H9 (cell line): Measurements from ENCODE around the gene TERT. TPM values are rescaled to one million over a fixed set of nuclear protein-coding genes. Genes with fewer than 3 reads are reported as not detected.

Experiments used
- DNase-seq: peaks from one replicate; pipeline ENCODE4 v3.0.0-alpha.2; 2017
- H2AFZ ChIP-seq: one replicate; pipeline ENCODE4 v1.6.1; 2013; ENCODE audit warnings: mild to moderate bottlenecking, low read length, control low read depth, moderate library complexity
- H2AK5ac ChIP-seq: 2 replicates; pipeline ENCODE4 v1.6.1; 2013; ENCODE audit warnings: low read length, control low read depth, mixed read lengths; ENCODE audit not compliant: insufficient read length
- H2BK120ac ChIP-seq: one replicate; pipeline ENCODE4 v1.6.1; 2013; ENCODE audit warnings: low read depth, mild to moderate bottlenecking, low read length, control low read depth, inconsistent platforms; ENCODE audit not compliant: poor library complexity, severe bottlenecking
- H2BK12ac ChIP-seq: 2 replicates; pipeline ENCODE4 v1.6.1; 2013; ENCODE audit warnings: low read length, control low read depth, mixed read lengths, low read depth; ENCODE audit not compliant: insufficient read length
- H2BK15ac ChIP-seq: 2 replicates; pipeline ENCODE4 v1.6.1; 2013; ENCODE audit warnings: low read depth, low read length, control low read depth
- H2BK20ac ChIP-seq: one replicate; pipeline ENCODE4 v1.6.1; 2013; ENCODE audit warnings: low read depth, mild to moderate bottlenecking, low read length, control low read depth, inconsistent platforms; ENCODE audit not compliant: poor library complexity, severe bottlenecking
- H2BK5ac ChIP-seq: 2 replicates; pipeline ENCODE4 v1.6.1; 2013; ENCODE audit warnings: low read length, control low read depth, mixed read lengths; ENCODE audit not compliant: insufficient read length
- H3K14ac ChIP-seq: 2 replicates; pipeline ENCODE4 v1.6.1; 2013; ENCODE audit warnings: low read length, control low read depth; ENCODE audit not compliant: insufficient read depth
- H3K18ac ChIP-seq: 2 replicates; pipeline ENCODE4 v1.6.1; 2013; ENCODE audit warnings: low read depth, mild to moderate bottlenecking, mixed read lengths, low read length, control low read depth; ENCODE audit not compliant: insufficient read length
- H3K23ac ChIP-seq: 2 replicates; pipeline ENCODE4 v1.6.1; 2013; ENCODE audit warnings: low read length, control low read depth, mixed read lengths, low read depth; ENCODE audit not compliant: insufficient read length
- H3K23me2 ChIP-seq: 2 replicates; pipeline ENCODE4 v1.6.1; 2013; ENCODE audit warnings: low read depth, mild to moderate bottlenecking, mixed read lengths, low read length, control low read depth; ENCODE audit not compliant: insufficient read length, poor library complexity, severe bottlenecking
- H3K27ac ChIP-seq: 2 replicates; pipeline ENCODE4 v1.5.1; 2013; ENCODE audit warnings: low read length, control low read depth, mixed read lengths, low read depth; ENCODE audit not compliant: insufficient read length
- H3K27me3 ChIP-seq: 2 replicates; pipeline ENCODE4 v1.6.1; 2013; ENCODE audit warnings: low read length, control low read depth, inconsistent platforms; ENCODE audit not compliant: insufficient read depth
- H3K4ac ChIP-seq: 2 replicates; pipeline ENCODE4 v1.6.1; 2013; ENCODE audit warnings: low read depth, mild to moderate bottlenecking, control low read depth, inconsistent platforms, low read length, moderate library complexity
- H3K4me1 ChIP-seq: 2 replicates; pipeline ENCODE4 v1.6.1; 2013; ENCODE audit warnings: low read length, control low read depth, inconsistent platforms; ENCODE audit not compliant: insufficient read depth
- H3K4me2 ChIP-seq: 2 replicates; pipeline ENCODE4 v1.6.1; 2013; ENCODE audit warnings: low read length, control low read depth, mixed read lengths; ENCODE audit not compliant: insufficient read length, insufficient read depth
- H3K56ac ChIP-seq: 2 replicates; pipeline ENCODE4 v1.6.1; 2013; ENCODE audit warnings: low read depth, mild to moderate bottlenecking, mixed read lengths, low read length, control low read depth; ENCODE audit not compliant: insufficient read length
- H3K79me1 ChIP-seq: 2 replicates; pipeline ENCODE4 v1.6.1; 2013; ENCODE audit warnings: low read depth, mild to moderate bottlenecking, moderate library complexity, low read length, control low read depth, inconsistent platforms; ENCODE audit not compliant: insufficient read depth, poor library complexity, severe bottlenecking
- H3K79me2 ChIP-seq: 2 replicates; pipeline ENCODE4 v1.6.1; 2013; ENCODE audit warnings: low read length, control low read depth, inconsistent platforms; ENCODE audit not compliant: insufficient read depth
- H3K9ac ChIP-seq: 2 replicates; pipeline ENCODE4 v1.6.1; 2013; ENCODE audit warnings: low read length, control low read depth, mixed read lengths; ENCODE audit not compliant: insufficient read length; ENCODE audit errors: extremely low read depth
- H3K9me3 ChIP-seq: one replicate; pipeline ENCODE4 v1.6.1; 2013; ENCODE audit warnings: low read depth, low read length, inconsistent platforms; ENCODE audit not compliant: control insufficient read depth
- H3T11ph ChIP-seq: one replicate; pipeline ENCODE4 v1.6.1; 2013; ENCODE audit warnings: mild to moderate bottlenecking, low read length, control low read depth, inconsistent platforms
- H4K20me1 ChIP-seq: one replicate; pipeline ENCODE4 v1.6.1; 2013; ENCODE audit not compliant: control insufficient read depth, insufficient read length, insufficient read depth
- H4K5ac ChIP-seq: 2 replicates; pipeline ENCODE4 v1.6.1; 2013; ENCODE audit warnings: low read depth, mild to moderate bottlenecking, mixed read lengths, low read length, control low read depth; ENCODE audit not compliant: insufficient read length
- H4K8ac ChIP-seq: replicated peaks from 2 replicates; pipeline ENCODE4 v1.6.1; 2013; ENCODE audit warnings: low read length, control low read depth, mixed read lengths, low read depth; ENCODE audit not compliant: insufficient read length
- H4K91ac ChIP-seq: 2 replicates; pipeline ENCODE4 v1.6.1; 2013; ENCODE audit warnings: low read depth, mild to moderate bottlenecking, moderate library complexity, mixed read lengths, low read length, control low read depth; ENCODE audit not compliant: insufficient read length
- H3K27ac Mint-ChIP-seq, 3 experiments: 2 replicates in 2 of 3; 3 replicates in 1 of 3; pipeline ENCODE4 v1.8.0; 2020 to 2021; ENCODE audit warnings: mixed read lengths in 3 of 3, mild to moderate bottlenecking in 1 of 3, moderate library complexity in 1 of 3
- H3K27me3 Mint-ChIP-seq: 2 replicates; pipeline ENCODE4 v1.8.0; 2021; ENCODE audit warnings: low read depth, mild to moderate bottlenecking, moderate library complexity, mixed read lengths
- H3K36me3 Mint-ChIP-seq, 3 experiments: 2 replicates in 2 of 3; 3 replicates in 1 of 3; pipeline ENCODE4 v1.8.0; 2020 to 2021; ENCODE audit warnings: low read depth in 3 of 3, mixed read lengths in 3 of 3; ENCODE audit not compliant: insufficient read depth in 1 of 3
- H3K4me1 Mint-ChIP-seq, 2 experiments: 2 replicates each; pipeline ENCODE4 v1.8.0; 2020; ENCODE audit warnings: mixed read lengths in 2 of 2
- H3K4me3 Mint-ChIP-seq, 2 experiments: 2 replicates in 1 of 2; 3 replicates in 1 of 2; pipeline ENCODE4 v1.8.0; 2020 to 2021; ENCODE audit warnings: mild to moderate bottlenecking in 2 of 2, mixed read lengths in 2 of 2, moderate library complexity in 1 of 2
- H3K9me3 Mint-ChIP-seq, 2 experiments: 2 replicates in 1 of 2; 3 replicates in 1 of 2; pipeline ENCODE4 v1.8.0; 2020; ENCODE audit warnings: mild to moderate bottlenecking in 2 of 2, mixed read lengths in 2 of 2, moderate library complexity in 1 of 2
- CTCF ChIP-seq: fragments of 200-600 bp; sonication (generic); conservative IDR thresholded peaks from 3 replicates; pipeline ENCODE4 v1.8.0; 2021; ENCODE audit warnings: antibody characterized with exemption, mild to moderate bottlenecking
- WGBS: extraction: QIAGEN DNeasy Blood & Tissue Kit; methylation state at CpG from one replicate; pipeline ENCODE4 v1.1.7; 2013; ENCODE audit warnings: missing lambda C conversion rate, low lambda C conversion rate, mixed read lengths; ENCODE audit not compliant: insufficient read length; ENCODE audit errors: extremely low coverage; 5-methylcytosine and 5-hydroxymethylcytosine counted together
- total RNA-seq: library from RNA; stranded (reverse); gene quantifications from 2 replicates; pipeline ENCODE4 v1.2.1, GENCODE V29; 2021

TERT gene
- total RNA-seq, 1 experiment from 2014 or later: 15.5 TPM

DNA sequence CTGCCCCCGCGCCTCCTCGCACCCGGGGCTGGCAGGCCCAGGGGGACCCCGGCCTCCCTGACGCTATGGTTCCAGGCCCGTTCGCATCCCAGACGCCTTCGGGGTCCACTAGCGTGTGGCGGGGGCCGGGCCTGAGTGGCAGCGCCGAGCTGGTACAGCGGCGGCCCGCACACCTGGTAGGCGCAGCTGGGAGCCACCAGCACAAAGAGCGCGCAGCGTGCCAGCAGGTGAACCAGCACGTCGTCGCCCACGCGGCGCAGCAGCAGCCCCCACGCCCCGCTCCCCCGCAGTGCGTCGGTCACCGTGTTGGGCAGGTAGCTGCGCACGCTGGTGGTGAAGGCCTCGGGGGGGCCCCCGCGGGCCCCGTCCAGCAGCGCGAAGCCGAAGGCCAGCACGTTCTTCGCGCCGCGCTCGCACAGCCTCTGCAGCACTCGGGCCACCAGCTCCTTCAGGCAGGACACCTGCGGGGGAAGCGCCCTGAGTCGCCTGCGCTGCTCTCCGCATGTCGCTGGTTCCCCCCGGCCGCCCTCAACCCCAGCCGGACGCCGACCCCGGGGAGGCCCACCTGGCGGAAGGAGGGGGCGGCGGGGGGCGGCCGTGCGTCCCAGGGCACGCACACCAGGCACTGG is 548 bp downstream of the TERT start:
- Histone ChIP-seq H4K20me1 (no peaks in the 10 kb centered on the region), H2BK20ac (no peak overlapping the region), H3K4ac (no peak overlapping the region), H3K27ac (no peak overlapping the region), H3K9me3 (no peaks in the 10 kb centered on the region), H3K4me2 (peak overlapping the region; percentile 67), H2BK15ac (no peak overlapping the region), H4K91ac (no peak overlapping the region), H3T11ph (no peak overlapping the region), H2AFZ (no peak overlapping the region), H3K4me1 (no peaks in the 10 kb centered on the region), H2AK5ac (no peak overlapping the region), H3K56ac (no peak overlapping the region), H3K79me1 (no peaks in the 10 kb centered on the region), H3K18ac (no peak overlapping the region), H4K8ac (no peak overlapping the region), H3K23me2 (peaks cover 12% of the 10 kb centered on the region), H4K5ac (no peak overlapping the region), H2BK5ac (no peak overlapping the region), H3K79me2 (no peaks in the 10 kb centered on the region), H3K27me3 (no peaks in the 10 kb centered on the region), H2BK12ac (no peak overlapping the region), H2BK120ac (no peak overlapping the region), H3K23ac (no peak overlapping the region), H3K14ac (peak overlapping the region; percentile 57), H3K9ac (no peak overlapping the region)
- peak; percentile 66 for DNase-seq
- H3K4me1 Mint-ChIP-seq: no peaks in the 10 kb centered on the region
- peak overlapping the region; percentile 39 to 46; a peak in 3 of 5 replicates for H3K4me3 Mint-ChIP-seq
- WGBS: no CpG with 5 or more reads among the region's 69 CpGs
- no peak overlapping the region for H3K27ac Mint-ChIP-seq
- peaks cover 18% of the 10 kb centered on the region for H3K27me3 Mint-ChIP-seq
- peaks cover 0 to 9% (median 4%) of the 10 kb centered on the region in 3 experiments; a peak in 5 of 7 replicates for H3K36me3 Mint-ChIP-seq
- TF ChIP-seq CTCF: no peak
- H3K9me3 Mint-ChIP-seq: no peaks in the 10 kb centered on the region; a peak in 1 of 5 replicates
